GM12864 (cell line): ENCODE measurements around the gene KIAA0232.

Experiments used
- DNase-seq: peaks from one replicate; pipeline ENCODE4 v3.0.0-alpha.2; 2011; ENCODE audit warnings: low read depth
- H3K4me3 ChIP-seq: 2 replicates; pipeline ENCODE4 v1.5.1; 2011; ENCODE audit warnings: mild to moderate bottlenecking, low read depth, low read length, control low read depth
- TF ChIP-seq, protein P1 (sequence below): IDR thresholded peaks from 2 replicates; pipeline ENCODE4 v1.5.1; 2011; ENCODE audit warnings: low read depth, mild to moderate bottlenecking, moderate library complexity, low read length, control low read depth, inconsistent platforms; ENCODE audit errors: missing control alignments

The KIAA0232 gene

DNA sequence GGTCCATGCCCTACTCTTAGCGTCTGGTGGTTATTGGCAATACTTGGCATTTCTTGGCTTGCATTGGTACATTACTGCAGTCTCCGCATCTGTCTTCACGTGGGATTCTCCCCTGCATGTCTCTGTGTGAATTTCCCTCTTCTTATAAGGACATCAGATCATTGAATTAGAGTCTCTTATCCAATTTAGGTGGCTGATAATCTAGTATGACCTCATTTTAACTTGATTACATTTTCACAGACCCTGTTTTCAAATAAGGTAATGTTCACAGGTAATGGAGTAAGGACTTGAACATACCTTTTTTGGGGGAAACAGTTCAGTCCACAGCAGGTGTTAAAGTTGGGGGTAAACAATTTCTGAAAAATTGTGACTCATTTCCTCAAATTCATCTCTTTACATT lies 16.6 kb downstream of the KIAA0232 start:
- no peak overlapping the region for H3K4me3 ChIP-seq
- TF ChIP-seq, protein P1, sequence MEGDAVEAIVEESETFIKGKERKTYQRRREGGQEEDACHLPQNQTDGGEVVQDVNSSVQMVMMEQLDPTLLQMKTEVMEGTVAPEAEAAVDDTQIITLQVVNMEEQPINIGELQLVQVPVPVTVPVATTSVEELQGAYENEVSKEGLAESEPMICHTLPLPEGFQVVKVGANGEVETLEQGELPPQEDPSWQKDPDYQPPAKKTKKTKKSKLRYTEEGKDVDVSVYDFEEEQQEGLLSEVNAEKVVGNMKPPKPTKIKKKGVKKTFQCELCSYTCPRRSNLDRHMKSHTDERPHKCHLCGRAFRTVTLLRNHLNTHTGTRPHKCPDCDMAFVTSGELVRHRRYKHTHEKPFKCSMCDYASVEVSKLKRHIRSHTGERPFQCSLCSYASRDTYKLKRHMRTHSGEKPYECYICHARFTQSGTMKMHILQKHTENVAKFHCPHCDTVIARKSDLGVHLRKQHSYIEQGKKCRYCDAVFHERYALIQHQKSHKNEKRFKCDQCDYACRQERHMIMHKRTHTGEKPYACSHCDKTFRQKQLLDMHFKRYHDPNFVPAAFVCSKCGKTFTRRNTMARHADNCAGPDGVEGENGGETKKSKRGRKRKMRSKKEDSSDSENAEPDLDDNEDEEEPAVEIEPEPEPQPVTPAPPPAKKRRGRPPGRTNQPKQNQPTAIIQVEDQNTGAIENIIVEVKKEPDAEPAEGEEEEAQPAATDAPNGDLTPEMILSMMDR, result no peak
- DNase-seq, result no peak

DNA sequence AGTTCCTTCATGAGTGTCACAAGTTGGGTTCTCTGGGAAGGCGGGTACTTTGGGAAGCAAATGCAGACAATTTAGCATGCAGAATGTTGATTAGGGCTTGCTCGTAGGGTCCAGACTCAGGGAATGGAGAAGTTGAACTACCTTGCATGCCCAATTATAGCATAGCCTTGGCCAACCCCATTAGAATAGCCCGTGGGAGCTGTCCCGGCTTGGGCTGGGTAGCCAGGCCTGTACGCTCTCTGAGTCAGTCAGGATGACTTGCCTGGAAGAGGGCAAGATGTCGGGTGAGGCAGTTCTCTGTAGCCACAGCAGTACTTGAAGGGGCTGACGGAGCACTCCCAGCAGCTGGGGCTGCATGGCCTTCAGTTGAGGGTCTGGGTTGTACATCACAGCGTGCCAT lies 19.5 kb downstream of the KIAA0232 start:
- no peak for DNase-seq
- no peak overlapping the region for H3K4me3 ChIP-seq
- TF ChIP-seq, protein P1, result no peak

DNA sequence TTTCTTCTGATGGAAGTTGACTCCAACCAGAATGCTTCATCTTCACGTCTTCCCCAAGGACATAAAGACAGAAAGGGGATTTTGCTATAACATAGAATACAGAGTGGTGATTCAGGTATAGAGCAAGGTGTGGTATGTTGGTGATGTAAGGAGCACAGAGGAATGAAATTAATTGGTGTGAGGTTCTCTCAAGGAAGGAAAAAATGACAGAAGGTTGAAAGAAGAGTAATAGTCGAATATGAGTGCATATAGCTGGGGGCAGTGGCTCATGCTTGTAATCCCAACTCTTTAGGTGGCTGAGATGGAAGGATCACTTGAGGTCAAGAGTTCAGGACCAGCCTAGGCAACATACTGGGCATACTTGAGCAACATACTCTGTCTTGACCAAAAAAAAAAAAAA lies 20.1 kb downstream of the KIAA0232 start:
- TF ChIP-seq, protein P1, result no peak
- no peak overlapping the region for H3K4me3 ChIP-seq
- DNase-seq, result no peak

DNA sequence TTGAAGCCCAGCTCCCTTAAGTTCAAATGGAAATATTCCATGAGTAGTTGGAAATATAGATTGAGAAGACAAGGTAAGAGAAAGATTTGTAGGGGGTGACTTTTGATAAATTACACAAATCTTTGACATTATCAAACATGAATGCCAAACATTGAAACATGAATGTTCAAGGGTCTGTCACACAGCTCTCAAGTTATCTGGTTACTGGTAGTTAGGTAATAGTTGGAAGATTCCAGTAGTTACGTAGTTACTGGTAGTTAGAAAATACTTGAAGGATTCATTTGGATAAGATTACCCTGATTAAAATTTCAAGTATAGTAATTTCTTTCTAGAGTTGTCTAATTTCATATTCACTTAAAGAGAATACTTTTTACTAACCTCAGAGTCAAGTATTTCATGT lies 20.7 kb downstream of the KIAA0232 start:
- no peak for DNase-seq
- H3K4me3 ChIP-seq, result no peak overlapping the region
- TF ChIP-seq, protein P1, result no peak

DNA sequence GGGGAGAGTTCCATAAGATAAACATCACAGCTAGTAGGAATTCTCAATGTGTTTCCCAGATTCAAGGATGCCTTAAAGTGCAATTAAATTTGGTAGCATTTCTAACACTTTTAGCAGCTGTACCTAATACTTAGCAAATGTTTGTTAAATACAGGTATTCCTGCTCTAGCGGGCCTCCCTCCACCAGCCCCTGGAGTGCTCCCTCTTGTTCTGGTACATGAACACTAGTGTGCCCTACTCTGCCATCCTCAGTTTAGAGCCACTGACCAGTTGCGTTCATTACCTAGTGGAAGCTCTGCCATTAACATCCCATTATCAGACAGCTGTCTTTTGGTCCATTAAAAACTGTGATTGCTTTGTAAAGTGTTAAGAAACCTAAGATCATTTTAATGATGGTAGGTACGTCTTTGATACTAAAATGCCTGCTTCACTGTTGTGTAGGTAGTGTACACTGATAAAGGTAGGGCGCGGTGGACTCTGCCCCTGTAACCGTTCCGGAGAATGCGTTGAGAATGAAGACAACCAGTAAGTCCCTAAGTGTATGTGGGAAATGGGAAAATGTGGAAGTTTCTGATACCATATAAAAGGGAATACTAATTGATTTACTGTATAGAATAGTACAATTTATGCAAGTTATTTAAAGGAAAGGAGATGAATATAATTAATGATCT lies 21.7 kb downstream of the KIAA0232 start:
- DNase-seq, result no peak

DNA sequence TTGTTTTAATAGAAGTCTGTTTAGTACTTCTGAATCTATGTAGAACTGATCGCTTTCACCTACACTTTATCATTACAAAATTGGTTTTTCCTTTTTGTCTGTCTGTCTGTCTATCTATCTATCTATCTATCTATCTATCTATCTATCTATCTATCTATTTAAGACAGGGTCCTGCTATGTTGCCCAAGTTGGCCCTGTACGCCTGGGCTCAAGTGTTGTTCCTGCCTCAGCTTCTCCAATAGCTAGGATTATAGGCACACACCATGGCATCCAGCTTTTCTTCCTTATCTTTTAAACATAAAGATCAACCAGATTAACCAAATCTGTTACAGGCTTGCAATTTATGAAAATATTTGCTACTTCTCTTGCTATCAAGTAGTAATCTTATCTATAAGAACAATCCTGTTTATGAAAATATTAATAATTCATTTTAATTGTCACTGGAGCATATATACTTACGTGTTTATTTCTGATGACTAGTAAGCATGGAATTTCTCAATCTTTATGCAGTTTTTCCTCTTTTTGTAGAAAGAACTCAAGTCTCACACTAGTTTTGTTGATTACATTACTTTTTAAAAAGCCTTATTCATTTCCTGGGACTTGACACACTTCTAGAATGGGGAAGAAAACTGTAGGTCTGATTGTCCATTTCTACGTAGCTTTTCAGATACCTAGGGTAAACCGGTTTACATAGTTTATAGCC lies 24.5 kb downstream of the KIAA0232 start:
- H3K4me3 ChIP-seq, result no peak overlapping the region
- TF ChIP-seq, protein P1, result no peak
- DNase-seq, result no peak

More for the DNA sequence above, 21.7 kb downstream of the KIAA0232 start:
- TF ChIP-seq, protein P1, result no peak
- H3K4me3 ChIP-seq, result no peak overlapping the region

DNA sequence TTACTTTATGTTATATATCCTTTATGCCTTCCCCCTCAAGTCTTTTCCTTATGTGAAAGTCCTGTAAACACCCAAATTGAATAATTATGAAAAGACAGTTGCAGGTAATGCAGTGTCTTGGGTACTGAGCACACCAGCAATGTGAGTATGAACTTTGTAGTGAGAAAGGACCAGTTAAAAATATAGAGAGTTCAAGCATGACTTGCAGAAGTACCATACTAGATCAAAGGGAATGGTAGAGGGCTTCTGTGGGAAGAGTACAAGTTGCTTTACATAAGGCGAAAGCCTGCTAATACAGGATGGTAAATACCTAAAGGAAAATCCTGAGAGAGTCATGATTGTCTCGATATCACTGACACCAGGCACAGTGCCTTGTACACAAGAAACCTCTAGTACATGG lies 25.7 kb downstream of the KIAA0232 start:
- TF ChIP-seq, protein P1, result no peak
- H3K4me3 ChIP-seq, result no peak overlapping the region
- DNase-seq, result no peak
